IMR-90 (cell line): ENCODE measurements around the gene HIC2. TPM values are rescaled to one million over a fixed set of nuclear protein-coding genes. Genes with fewer than 3 reads are reported as not detected.
"Not testable (repeated sequence)": the region's sequence is repeated elsewhere in the genome, so short reads cannot be mapped to it uniquely, and the experiment has no call there.

Experiments
- ATAC-seq: fragments of 200-7000 bp; cut with Tn5 transposase; 2 replicates; pipeline ENCODE4 v1.9.1; 2020; ENCODE audit warnings: low read depth, mild to moderate bottlenecking, moderate library complexity
- BruUV-seq: library from RNA; stranded (reverse); fragments of 400-500 nt; replicated peaks from 2 replicates; lab custom pipeline; 2021; lab: Mats Ljungman, UMichigan
- CTCF ChIA-PET: fragments of 300-600 bp; formaldehyde crosslinking; extraction: SDS; loops from one replicate; lab custom pipeline; 2021; ENCODE audit warnings: antibody characterized with exemption; lab: Yijun Ruan, JAX
- POLR2A ChIA-PET: fragments of 300-600 bp; sonication (Branson Sonifier 250); formaldehyde crosslinking; loops from one replicate; lab custom pipeline; 2022; ENCODE audit warnings: antibody characterized with exemption; ENCODE audit not compliant: unreplicated experiment; lab: Charles Lee
- DNase-seq: peaks from one replicate; pipeline ENCODE4 v3.0.0; 2013
- H2AFZ ChIP-seq: replicated peaks from 2 replicates; pipeline ENCODE3; 2013; ENCODE audit warnings: low read length, mild to moderate bottlenecking; ENCODE audit not compliant: poor library complexity
- H2AK5ac ChIP-seq: 2 replicates; pipeline ENCODE4 v1.6.1; 2013; ENCODE audit warnings: low read depth, low read length, inconsistent platforms
- H2AK9ac ChIP-seq: replicated peaks from 2 replicates; pipeline ENCODE3; 2013; ENCODE audit warnings: mild to moderate bottlenecking, low read depth, low read length, moderate library complexity; ENCODE audit not compliant: poor library complexity
- H2BK120ac ChIP-seq: 2 replicates; pipeline ENCODE4 v1.6.1; 2013; ENCODE audit warnings: low read depth, low read length, inconsistent platforms
- H2BK15ac ChIP-seq: 3 replicates; pipeline ENCODE4 v1.6.1; 2013; ENCODE audit warnings: low read depth, low read length, inconsistent platforms
- H2BK20ac ChIP-seq: 2 replicates; pipeline ENCODE4 v1.6.1; 2013; ENCODE audit warnings: low read depth, mild to moderate bottlenecking, inconsistent platforms, low read length, moderate library complexity
- H2BK5ac ChIP-seq: 2 replicates; pipeline ENCODE4 v1.6.1; 2013; ENCODE audit warnings: mild to moderate bottlenecking, low read depth, low read length, inconsistent platforms; ENCODE audit not compliant: poor library complexity, severe bottlenecking
- H3K14ac ChIP-seq: replicated peaks from 2 replicates; pipeline ENCODE4 v1.6.1; 2013; ENCODE audit warnings: low read depth, low read length, inconsistent platforms
- H3K18ac ChIP-seq: 2 replicates; pipeline ENCODE4 v1.6.1; 2013; ENCODE audit warnings: low read depth, low read length, control low read depth
- H3K23ac ChIP-seq: 2 replicates; pipeline ENCODE4 v1.6.1; 2013; ENCODE audit warnings: low read depth, low read length, inconsistent platforms
- H3K27ac ChIP-seq: 2 replicates; pipeline ENCODE4 v1.5.1; 2013; ENCODE audit warnings: mild to moderate bottlenecking, control low read depth, low read length; ENCODE audit not compliant: insufficient read depth
- H3K27me3 ChIP-seq: 2 replicates; pipeline ENCODE4 v1.6.1; 2013; ENCODE audit warnings: low read length; ENCODE audit not compliant: control insufficient read depth, insufficient read depth
- H3K36me3 ChIP-seq: 2 replicates; pipeline ENCODE4 v1.6.1; 2013; ENCODE audit warnings: low read length, mixed read lengths; ENCODE audit not compliant: control insufficient read depth, insufficient read depth
- H3K4ac ChIP-seq: 2 replicates; pipeline ENCODE4 v1.6.1; 2013; ENCODE audit warnings: low read depth, low read length, inconsistent platforms
- H3K4me1 ChIP-seq: 2 replicates; pipeline ENCODE4 v1.6.1; 2013; ENCODE audit warnings: low read length, mixed read lengths; ENCODE audit not compliant: control insufficient read depth, insufficient read depth
- H3K4me2 ChIP-seq: 2 replicates; pipeline ENCODE4 v1.6.1; 2013; ENCODE audit warnings: low read depth, mild to moderate bottlenecking, control low read depth, low read length, moderate library complexity
- H3K4me3 ChIP-seq: 2 replicates; pipeline ENCODE4 v1.5.1; 2013; ENCODE audit warnings: low read depth, mild to moderate bottlenecking, control low read depth, low read length, moderate library complexity; ENCODE audit not compliant: insufficient read depth
- H3K56ac ChIP-seq: 2 replicates; pipeline ENCODE4 v1.6.1; 2013; ENCODE audit warnings: low read length, inconsistent platforms; ENCODE audit not compliant: insufficient read depth; ENCODE audit errors: extremely low read depth
- H3K79me1 ChIP-seq, 2 experiments: 2 replicates each; pipeline ENCODE4 v1.6.1; 2013; ENCODE audit warnings: low read length in 2 of 2, inconsistent platforms in 1 of 2, low read depth in 1 of 2
- H3K9ac ChIP-seq: 2 replicates; pipeline ENCODE4 v1.6.1; 2013; ENCODE audit warnings: low read depth, low read length, control low read depth
- H3K9me1 ChIP-seq: 2 replicates; pipeline ENCODE4 v1.6.1; 2013; ENCODE audit warnings: low read length, inconsistent platforms; ENCODE audit not compliant: insufficient read depth
- H3K9me3 ChIP-seq: 2 replicates; pipeline ENCODE4 v1.6.1; 2013; ENCODE audit warnings: low read length; ENCODE audit not compliant: control insufficient read depth, insufficient read depth
- H4K20me1 ChIP-seq: 2 replicates; pipeline ENCODE4 v1.6.1; 2013; ENCODE audit warnings: low read length, inconsistent platforms; ENCODE audit not compliant: insufficient read depth
- H4K5ac ChIP-seq: 2 replicates; pipeline ENCODE4 v1.6.1; 2013; ENCODE audit warnings: mild to moderate bottlenecking, low read depth, low read length, control low read depth
- H4K8ac ChIP-seq, 2 experiments: 2 replicates each; pipeline ENCODE4 v1.6.1; 2013; ENCODE audit warnings: low read depth in 2 of 2, low read length in 2 of 2, control low read depth in 1 of 2, inconsistent platforms in 1 of 2
- H4K91ac ChIP-seq: 2 replicates; pipeline ENCODE4 v1.6.1; 2013; ENCODE audit warnings: low read depth, low read length, inconsistent platforms; ENCODE audit not compliant: insufficient read depth
- WGBS, 2 experiments: methylation state at CpG; one replicate each; pipeline versions ENCODE4 v1.1.5 to v1.1.7; 2013; ENCODE audit warnings: missing lambda C conversion rate in 2 of 2; ENCODE audit not compliant: insufficient read length in 1 of 2; ENCODE audit errors: extremely low coverage in 2 of 2; 5-methylcytosine and 5-hydroxymethylcytosine counted together
- dilution Hi-C: fragments of 300-500 bp; cut with HindIII; formaldehyde crosslinking; loops from one replicate; pipeline ENCODE4 v1.14.3; 2018; ENCODE audit warnings: low sequenced_read_pairs; ENCODE audit not compliant: unreplicated experiment
- in situ Hi-C: fragments of 300-500 bp; cut with MboI; formaldehyde crosslinking; loops from 3 replicates; pipeline ENCODE4 v1.14.3; 2019; ENCODE audit warnings: low sequenced_read_pairs, inconsistent platforms, mixed read lengths
- intact Hi-C: fragments of 100-400 bp; cut with micrococcal nuclease; formaldehyde crosslinking; loops from 2 replicates; pipeline ENCODE4 v1.10.0; 2022
- polyA plus RNA-seq, 3 experiments: library from polyadenylated mRNA; depleted of rRNA; stranded (reverse); fragments of >200 nt; gene quantifications; 2 replicates each; pipeline ENCODE4 v1.2.3, GENCODE V29; 2012; ENCODE audit warnings: low replicate concordance in 1 of 3
- total RNA-seq: library from RNA; depleted of rRNA; stranded (reverse); fragments of >200 nt; gene quantifications from 2 replicates; pipeline ENCODE4 v1.2.3, GENCODE V29; 2012

HIC2 gene
- total and polyA plus RNA-seq, 2 of the 4 experiments (the other 2 are of a cell fraction) = 1.4 to 2.4 TPM

- H3K9me1 ChIP-seq, H3K18ac ChIP-seq, H3K27me3 ChIP-seq, H4K91ac ChIP-seq, H2AFZ ChIP-seq, H3K4ac ChIP-seq, BruUV-seq, H4K8ac ChIP-seq, DNase-seq, intact Hi-C loops, H2AK5ac ChIP-seq, POLR2A ChIA-PET, H4K5ac ChIP-seq, dilution Hi-C loops, H2BK120ac ChIP-seq, H3K4me1 ChIP-seq, H3K23ac ChIP-seq, in situ Hi-C loops, H2AK9ac ChIP-seq, H3K9ac ChIP-seq, H2BK15ac ChIP-seq, H3K4me3 ChIP-seq, ATAC-seq, H3K27ac ChIP-seq, H3K4me2 ChIP-seq, H3K9me3 ChIP-seq, H3K14ac ChIP-seq, H2BK20ac ChIP-seq, H3K56ac ChIP-seq, H2BK5ac ChIP-seq, CTCF ChIA-PET: not testable (repeated sequence)
- whole genome bisulfite sequencing, 2 experiments = no CpG with 5 or more reads among the region's 15 CpGs
- H4K20me1 ChIP-seq = peaks cover 23% of the 10 kb centered on the region; the same call in 1 of the 2 replicates
- peaks cover 33% of the 10 kb centered on the region for H3K36me3 ChIP-seq
- H3K79me1 ChIP-seq = peaks cover 4 to 24% of the 10 kb centered on the region in 2 experiments
Observed at GRCh38 chr22:21442646-21443045, 25.5 kb downstream of the HIC2 start.
